HepG2 (cell line): ENCODE results near the gene GLB1L. TPM values are rescaled to one million over a fixed set of nuclear protein-coding genes. Genes with fewer than 3 reads are reported as not detected.

Experiments used
- AHR ChIP-seq: IDR thresholded peaks from 2 replicates; pipeline ENCODE4 v1.6.1; 2018; ENCODE audit warnings: missing genetic modification reagents, missing compliant biosample characterization
- ARID5B ChIP-seq: IDR thresholded peaks from 2 replicates; pipeline ENCODE4 v1.4.0; 2020; ENCODE audit warnings: mild to moderate bottlenecking, missing genetic modification reagents
- FOXO1 ChIP-seq: sonication (generic); formaldehyde crosslinking; IDR thresholded peaks from 2 replicates; pipeline ENCODE4 v1.4.0; 2020; ENCODE audit warnings: missing genetic modification reagents
- HIVEP1 ChIP-seq: sonication (generic); formaldehyde crosslinking; IDR thresholded peaks from 2 replicates; pipeline ENCODE4 v1.4.0; 2020; ENCODE audit warnings: mild to moderate bottlenecking, missing genetic modification reagents
- HNRNPLL ChIP-seq: fragments of 200-400 bp; formaldehyde crosslinking; IDR thresholded peaks from 2 replicates; pipeline ENCODE4 v1.6.1; 2017; ENCODE audit warnings: mild to moderate bottlenecking, low read depth, low read length; ENCODE audit not compliant: poor library complexity, severe bottlenecking
- HOXA5 ChIP-seq: sonication (generic); formaldehyde crosslinking; IDR thresholded peaks from 2 replicates; pipeline ENCODE4 v1.4.0; 2020; ENCODE audit warnings: missing genetic modification reagents
- KDM5B ChIP-seq: sonication (generic); formaldehyde crosslinking; IDR thresholded peaks from 2 replicates; pipeline ENCODE4 v1.4.0; 2020; ENCODE audit warnings: missing genetic modification reagents, mild to moderate bottlenecking, borderline replicate concordance
- MTF1 ChIP-seq: sonication (generic); formaldehyde crosslinking; IDR thresholded peaks from 2 replicates; pipeline ENCODE4 v1.5.0; 2020; ENCODE audit warnings: missing genetic modification reagents
- NFKB2 ChIP-seq: sonication (generic); formaldehyde crosslinking; IDR thresholded peaks from 2 replicates; pipeline ENCODE4 v1.4.0; 2020; ENCODE audit warnings: missing genetic modification reagents, borderline replicate concordance
- PATZ1 ChIP-seq: sonication (generic); formaldehyde crosslinking; IDR thresholded peaks from 2 replicates; pipeline ENCODE4 v1.4.0; 2020; ENCODE audit warnings: missing genetic modification reagents
- POGZ ChIP-seq: sonication (generic); formaldehyde crosslinking; IDR thresholded peaks from 2 replicates; pipeline ENCODE4 v1.4.0; 2020; ENCODE audit warnings: mild to moderate bottlenecking, missing genetic modification reagents
- PRDM10 ChIP-seq: sonication (generic); formaldehyde crosslinking; IDR thresholded peaks from 2 replicates; pipeline ENCODE4 v1.4.0; 2020; ENCODE audit warnings: low read depth, missing genetic modification reagents
- RAD21 ChIP-seq: fragments of 450-650 bp; formaldehyde crosslinking; IDR thresholded peaks from 2 replicates; pipeline ENCODE4 v1.5.0; 2020; ENCODE audit warnings: mild to moderate bottlenecking
- RCOR2 ChIP-seq: IDR thresholded peaks from 2 replicates; pipeline ENCODE4 v1.6.1; 2016; ENCODE audit warnings: missing biosample characterization, missing genetic modification reagents
- SMAD1 ChIP-seq: sonication (generic); formaldehyde crosslinking; IDR thresholded peaks from 2 replicates; pipeline ENCODE4 v1.4.0; 2020; ENCODE audit warnings: missing genetic modification reagents, low read depth, mild to moderate bottlenecking, borderline replicate concordance
- SMARCC2 ChIP-seq: fragments of 450-650 bp; IDR thresholded peaks from 2 replicates; pipeline ENCODE4 v1.6.1; 2017; ENCODE audit warnings: antibody characterized with exemption, mild to moderate bottlenecking
- TOE1 ChIP-seq: sonication (generic); formaldehyde crosslinking; IDR thresholded peaks from 2 replicates; pipeline ENCODE4 v1.4.0; 2020; ENCODE audit warnings: mild to moderate bottlenecking, missing genetic modification reagents
- ZNF274 ChIP-seq: sonication (generic); formaldehyde crosslinking; IDR thresholded peaks from 2 replicates; pipeline ENCODE4 v1.5.1; 2020; ENCODE audit warnings: mild to moderate bottlenecking, missing genetic modification reagents
- ZNF75D ChIP-seq: sonication (generic); formaldehyde crosslinking; IDR thresholded peaks from 2 replicates; pipeline ENCODE4 v1.8.1; 2023; ENCODE audit warnings: missing genetic modification reagents, mild to moderate bottlenecking, borderline replicate concordance
- ZSCAN29 ChIP-seq: sonication (generic); formaldehyde crosslinking; conservative IDR thresholded peaks from 2 replicates; pipeline ENCODE4 v1.4.0; 2020; ENCODE audit warnings: mild to moderate bottlenecking, missing genetic modification reagents
- polyA plus RNA-seq, 8 experiments: library from polyadenylated mRNA; depleted of rRNA in 3 of 8; stranded (reverse) in 7 of 8; unstranded in 1 of 8; fragments of >200 nt; fragmentation: Illumina TruSeq in 4 of 8; extraction: Trizol in 4 of 8; gene quantifications; 2 replicates each; pipeline versions ENCODE4 v1.2.1 to v1.2.3, GENCODE V29; 2011 to 2016; ENCODE audit warnings: low read depth in 4 of 8, missing spikeins in 1 of 8, mixed read lengths in 1 of 8; ENCODE audit not compliant: insufficient read depth in 1 of 8
- total RNA-seq, 5 experiments: library from RNA; depleted of rRNA; stranded (reverse); fragments of >200 nt; fragmentation: Illumina TruSeq; extraction: Trizol; gene quantifications; 2 replicates each; pipeline ENCODE4 v1.2.3, GENCODE V29; 2016; ENCODE audit warnings: low read depth in 1 of 5

Gene GLB1L
- total and polyA plus RNA-seq, 2 of the 13 experiments (the other 11 are each of a cell fraction or from before 2014, with no cell fraction given) = 6.8 to 7.3 TPM

- TF ChIP-seq PRDM10 (no peak), RAD21 (CRISPR knock-in tag) (peak; percentile 79), AHR (CRISPR knock-in tag) (0 out of 2 replicates have a peak, but pooled peaks have one; percentile 50), SMAD1 (CRISPR knock-in tag) (peak; percentile 78; the same call in 1 of the 2 replicates), KDM5B (CRISPR knock-in tag) (peak; percentile 80), FOXO1 (CRISPR knock-in tag) (0 out of 2 replicates have a peak, but pooled peaks have one; percentile 28), HIVEP1 (CRISPR knock-in tag) (peak; percentile 75), NFKB2 (CRISPR knock-in tag) (peak; percentile 74; the same call in 1 of the 2 replicates), ZSCAN29 (CRISPR knock-in tag) (peak; percentile 83; the same call in 1 of the 2 replicates), POGZ (CRISPR knock-in tag) (peak; percentile 68), HOXA5 (CRISPR knock-in tag) (peak; percentile 57; the same call in 1 of the 2 replicates), HNRNPLL (peak; percentile 96), ARID5B (CRISPR knock-in tag) (peak; percentile 59), ZNF75D (CRISPR knock-in tag) (no peak), MTF1 (no peak), SMARCC2 (no peak), TOE1 (CRISPR knock-in tag) (no peak), ZNF274 (peak; percentile 60), RCOR2 (CRISPR knock-in tag) (no peak), PATZ1 (CRISPR knock-in tag) (0 out of 2 replicates have a peak, but pooled peaks have one; percentile 17)
Observed at GRCh38 chr2:219277703-219278654, 32.7 kb upstream of the GLB1L start (continued).
